NB4 (cell line): ENCODE measurements around the gene ARHGAP15.

ENCODE experiments used
- DNase-seq: peaks from one replicate; pipeline ENCODE4 v3.0.0; 2010; ENCODE audit warnings: low read depth
- H3K4me3 ChIP-seq: one replicate; pipeline ENCODE4 v1.5.1; 2011; ENCODE audit warnings: mild to moderate bottlenecking, low read depth, low read length, moderate library complexity
- MYC ChIP-seq: IDR thresholded peaks from 2 replicates; pipeline ENCODE4 v1.6.1; 2011; ENCODE audit warnings: low read depth, low read length
- POLR2A ChIP-seq: IDR thresholded peaks from 2 replicates; pipeline ENCODE4 v1.6.1; 2011; ENCODE audit warnings: mild to moderate bottlenecking; ENCODE audit not compliant: insufficient read length; ENCODE audit errors: extremely low read depth
- TF ChIP-seq, protein P1 (sequence below): IDR thresholded peaks from one replicate; pipeline ENCODE4 v1.5.1; 2012; ENCODE audit warnings: low read depth, low read length
- TF ChIP-seq, protein P2 (sequence below): IDR thresholded peaks from 2 replicates; pipeline ENCODE4 v1.6.1; 2011; ENCODE audit warnings: low read depth, low read length

ARHGAP15 gene

DNA sequence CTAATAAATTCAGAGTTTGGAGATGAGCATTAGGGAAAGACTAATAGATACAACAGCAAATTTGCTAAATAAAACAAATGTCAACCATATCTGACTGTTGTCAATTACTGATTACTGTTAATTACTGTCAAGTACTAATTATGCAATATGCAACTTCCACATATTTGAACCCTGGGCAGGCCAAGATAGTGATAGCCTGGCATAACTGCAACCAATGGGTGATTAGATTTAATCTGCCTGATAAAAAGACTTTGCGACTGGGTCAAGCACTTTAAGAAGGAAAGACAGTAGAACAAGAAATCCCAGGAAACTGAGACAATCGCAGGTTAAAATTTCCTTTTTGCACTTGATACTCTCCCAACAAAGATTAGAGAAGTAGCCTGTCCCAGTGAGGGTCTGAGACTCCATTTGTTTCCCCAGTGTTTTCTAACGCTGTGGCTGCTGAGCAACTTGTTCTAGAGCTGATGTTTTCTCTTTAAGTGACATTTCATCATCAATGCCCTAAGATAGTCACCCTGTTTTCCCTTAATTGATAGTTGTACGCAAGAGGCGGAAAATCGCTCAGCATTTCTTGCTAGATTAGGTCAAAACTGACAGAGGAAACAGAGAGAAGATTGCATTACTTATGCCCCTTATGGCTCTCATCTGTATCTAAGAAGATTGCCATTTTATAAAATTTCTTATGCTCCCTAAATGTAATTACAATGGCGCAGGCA lies 17.8 kb downstream of the ARHGAP15 start:
- no peak overlapping the region for H3K4me3 ChIP-seq
- peak; percentile 70 for DNase-seq
- TF ChIP-seq, protein P1, sequence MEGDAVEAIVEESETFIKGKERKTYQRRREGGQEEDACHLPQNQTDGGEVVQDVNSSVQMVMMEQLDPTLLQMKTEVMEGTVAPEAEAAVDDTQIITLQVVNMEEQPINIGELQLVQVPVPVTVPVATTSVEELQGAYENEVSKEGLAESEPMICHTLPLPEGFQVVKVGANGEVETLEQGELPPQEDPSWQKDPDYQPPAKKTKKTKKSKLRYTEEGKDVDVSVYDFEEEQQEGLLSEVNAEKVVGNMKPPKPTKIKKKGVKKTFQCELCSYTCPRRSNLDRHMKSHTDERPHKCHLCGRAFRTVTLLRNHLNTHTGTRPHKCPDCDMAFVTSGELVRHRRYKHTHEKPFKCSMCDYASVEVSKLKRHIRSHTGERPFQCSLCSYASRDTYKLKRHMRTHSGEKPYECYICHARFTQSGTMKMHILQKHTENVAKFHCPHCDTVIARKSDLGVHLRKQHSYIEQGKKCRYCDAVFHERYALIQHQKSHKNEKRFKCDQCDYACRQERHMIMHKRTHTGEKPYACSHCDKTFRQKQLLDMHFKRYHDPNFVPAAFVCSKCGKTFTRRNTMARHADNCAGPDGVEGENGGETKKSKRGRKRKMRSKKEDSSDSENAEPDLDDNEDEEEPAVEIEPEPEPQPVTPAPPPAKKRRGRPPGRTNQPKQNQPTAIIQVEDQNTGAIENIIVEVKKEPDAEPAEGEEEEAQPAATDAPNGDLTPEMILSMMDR: no peak

DNA sequence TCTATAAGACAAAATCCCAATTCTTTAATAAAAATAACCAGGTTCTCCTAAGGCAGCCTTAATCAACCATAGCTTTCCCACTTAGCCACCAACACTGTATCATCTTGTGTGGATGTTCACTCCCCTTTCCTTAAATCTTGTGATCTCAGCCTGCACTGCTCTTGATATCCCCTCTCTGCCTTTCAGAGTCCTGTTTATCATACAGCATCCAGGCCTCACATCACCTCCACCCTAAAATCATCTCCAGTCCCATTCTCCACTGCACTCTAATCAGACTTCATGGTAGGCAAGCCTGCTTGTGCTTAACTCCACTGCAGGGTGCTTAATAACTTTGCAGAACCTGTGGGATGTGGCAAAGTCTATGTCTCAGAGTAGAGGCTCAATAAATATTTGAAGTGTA lies 18.8 kb downstream of the ARHGAP15 start:
- no peak overlapping the region for H3K4me3 ChIP-seq
- DNase-seq: no peak
- TF ChIP-seq, protein P1: no peak
- TF ChIP-seq POLR2A (no peak), MYC (no peak)
- TF ChIP-seq, protein P2, sequence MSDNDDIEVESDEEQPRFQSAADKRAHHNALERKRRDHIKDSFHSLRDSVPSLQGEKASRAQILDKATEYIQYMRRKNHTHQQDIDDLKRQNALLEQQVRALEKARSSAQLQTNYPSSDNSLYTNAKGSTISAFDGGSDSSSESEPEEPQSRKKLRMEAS: no peak

DNA sequence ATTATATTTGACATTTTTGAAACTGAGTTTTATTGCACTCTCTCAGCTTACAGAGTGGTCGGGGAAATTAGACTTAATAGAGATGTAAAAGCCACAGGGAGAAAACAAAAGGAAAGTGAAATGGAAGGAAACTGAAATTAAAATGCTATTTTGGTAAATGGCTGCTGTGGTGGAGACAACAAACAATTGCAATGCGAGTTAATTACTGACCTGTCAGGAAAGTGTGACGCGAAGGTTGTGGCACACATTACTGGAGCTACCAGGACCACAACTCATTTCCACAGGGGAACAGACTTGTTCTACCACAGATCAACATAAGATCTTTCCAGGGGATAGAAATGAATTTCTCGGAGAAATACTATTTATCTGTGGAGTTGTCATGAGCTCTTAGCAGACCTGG lies 19.5 kb downstream of the ARHGAP15 start:
- H3K4me3 ChIP-seq: no peak overlapping the region
- no peak for DNase-seq
- TF ChIP-seq, protein P1: no peak
- TF ChIP-seq, protein P2: no peak
- TF ChIP-seq MYC: no peak
- no peak for TF ChIP-seq POLR2A

DNA sequence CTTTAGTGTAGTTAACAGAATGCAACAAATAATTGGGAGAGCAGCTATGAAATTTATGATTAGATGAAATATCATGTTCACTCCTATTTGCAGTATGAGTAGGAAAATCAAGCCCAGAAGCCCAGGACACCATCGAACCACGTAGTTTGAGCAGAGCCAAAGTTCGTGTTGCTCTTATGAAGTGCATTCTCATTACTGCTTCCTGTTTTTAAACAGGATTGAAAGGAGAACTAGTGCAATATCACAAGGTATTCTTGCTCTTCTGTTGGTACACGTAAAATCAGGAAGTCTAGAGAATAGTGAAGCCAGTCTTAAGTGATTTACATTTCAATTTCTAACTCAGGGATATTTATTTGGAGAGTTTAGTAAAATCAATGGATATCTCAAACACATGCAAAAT lies 21.1 kb downstream of the ARHGAP15 start:
- H3K4me3 ChIP-seq: peak overlapping the region; percentile 16
- DNase-seq: peak; percentile 82
- TF ChIP-seq, protein P1: no peak
- TF ChIP-seq POLR2A: no peak

DNA sequence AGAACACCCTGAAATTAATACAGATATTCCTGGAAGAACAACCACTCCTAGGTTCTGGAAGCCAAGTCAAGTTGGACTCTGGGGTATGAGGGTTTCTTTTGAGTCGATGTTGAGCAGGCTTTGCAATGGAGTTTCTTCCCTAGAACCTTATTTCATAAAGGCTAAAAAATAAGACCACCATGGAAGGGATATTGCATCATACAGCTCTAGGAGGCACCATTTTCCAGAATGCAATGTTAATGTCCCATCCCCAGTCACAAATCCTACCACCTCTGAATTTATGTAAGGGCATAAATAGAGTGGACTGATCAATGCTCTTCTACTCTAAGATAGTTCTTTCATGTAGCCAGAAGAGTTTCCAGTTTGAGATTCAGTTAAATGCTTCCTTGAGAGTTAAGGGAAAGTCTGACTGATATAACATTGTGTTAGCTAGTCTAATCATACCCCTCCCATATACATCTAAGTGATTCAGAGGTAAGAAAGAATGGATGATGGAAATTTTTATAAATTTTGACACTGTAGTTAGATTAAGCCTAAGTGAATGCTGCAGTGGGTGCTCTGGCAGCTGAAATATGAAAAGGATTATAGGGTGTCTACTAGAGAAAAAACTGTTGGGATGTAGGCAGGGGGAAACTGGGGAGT lies 22.0 kb downstream of the ARHGAP15 start:
- DNase-seq: no peak
- H3K4me3 ChIP-seq: no peak overlapping the region
- TF ChIP-seq, protein P2: no peak
- TF ChIP-seq POLR2A (no peak), MYC (no peak)
- TF ChIP-seq, protein P1: no peak

DNA sequence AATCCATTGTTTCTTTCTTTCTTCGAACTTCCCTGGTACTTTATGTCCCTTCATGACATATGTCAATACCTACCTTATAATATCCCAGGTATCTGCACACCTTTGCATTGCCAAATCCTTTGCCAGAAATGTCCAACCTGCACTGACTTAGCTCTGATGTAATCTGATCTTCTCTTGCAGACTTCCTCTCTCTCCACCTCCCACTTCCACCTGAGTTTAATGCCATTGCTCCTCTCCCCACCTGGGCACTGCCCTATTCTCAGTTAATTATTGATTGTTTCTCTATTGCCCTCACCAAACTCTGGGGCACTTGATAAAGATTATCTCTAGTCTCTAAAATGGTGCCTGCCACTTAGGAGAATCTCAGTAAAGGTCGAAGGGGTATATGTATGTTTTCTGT lies 23.0 kb downstream of the ARHGAP15 start:
- H3K4me3 ChIP-seq: no peak overlapping the region
- no peak for DNase-seq
- TF ChIP-seq MYC: no peak
- TF ChIP-seq, protein P1: no peak
- no peak for TF ChIP-seq POLR2A
- TF ChIP-seq, protein P2: no peak
